Cardiac fibroblast (primary cell): Measurements from ENCODE around the gene SLAMF7.

Experiments used
- DNase-seq, 2 donors: peaks; one replicate each; pipeline versions ENCODE4 v3.0.0 to v3.0.0-alpha.2; 2010; ENCODE audit warnings: low read depth in 2 of 2
- H3K4me3 ChIP-seq, 2 donors: replicated peaks in 1 of 2; 1 replicate in 1 of 2; 2 replicates in 1 of 2; pipeline ENCODE4 v1.5.1; 2011; ENCODE audit warnings: low read depth in 2 of 2, low read length in 2 of 2, mild to moderate bottlenecking in 2 of 2, moderate library complexity in 1 of 2
- CTCF ChIP-seq: IDR thresholded peaks from one replicate; pipeline ENCODE4 v1.5.1; 2011; ENCODE audit warnings: low read depth, mild to moderate bottlenecking, low read length, inconsistent platforms

SLAMF7 gene

GRCh38 chr1:160798439-160798838 is 59.4 kb downstream of the SLAMF7 start:
- no peak overlapping the region for H3K4me3 ChIP-seq
- no peak for TF ChIP-seq CTCF
- DNase-seq = no peak

GRCh38 chr1:160799641-160800040 is 60.6 kb downstream of the SLAMF7 start:
- H3K4me3 ChIP-seq = no peak overlapping the region
- no peak for TF ChIP-seq CTCF
- no peak for DNase-seq

GRCh38 chr1:160800142-160800541 is 61.1 kb downstream of the SLAMF7 start:
- DNase-seq = no peak
- H3K4me3 ChIP-seq = no peak overlapping the region
- no peak for TF ChIP-seq CTCF

- no peak for TF ChIP-seq CTCF
- no peak overlapping the region for H3K4me3 ChIP-seq
- DNase-seq = no peak
Measured at GRCh38 chr1:160800645-160801408, 61.8 kb downstream of the SLAMF7 start.

- TF ChIP-seq CTCF = no peak
- no peak overlapping the region for H3K4me3 ChIP-seq
- no peak for DNase-seq
Measured at GRCh38 chr1:160801836-160802580, 63.0 kb downstream of the SLAMF7 start.
